DMS153 treated with DMSO at 0.1 percent for 48 hours (cell line): Measurements from ENCODE around the gene LRRC27.
A peak's percentile ranks its signal among the peaks of the same experiment; 100 is the strongest.

Experiments used
- DNase-seq: peaks from one replicate; lab custom pipeline; 2025; ENCODE audit not compliant: unreplicated experiment; lab: John Stamatoyannopoulos, UW

Gene LRRC27

GRCh38 chr10:132387764-132388210, 55.8 kb downstream of the LRRC27 start:
- DNase-seq, result no peak

- no peak for DNase-seq
These were observed 57.0 kb downstream of the LRRC27 start for GRCh38 chr10:132388891-132389432.

- DNase-seq, result no peak
These were observed 57.6 kb downstream of the LRRC27 start for GRCh38 chr10:132389433-132390169.

- no peak for DNase-seq
These were observed 58.4 kb downstream of the LRRC27 start for GRCh38 chr10:132390170-132390920.

GRCh38 chr10:132390921-132391675, 59.1 kb downstream of the LRRC27 start:
- DNase-seq, result no peak

GRCh38 chr10:132391676-132392020, 59.7 kb downstream of the LRRC27 start:
- no peak for DNase-seq

- no peak for DNase-seq
These were observed 60.3 kb downstream of the LRRC27 start for GRCh38 chr10:132392184-132392800.

- DNase-seq, result no peak
These were observed 61.1 kb downstream of the LRRC27 start for GRCh38 chr10:132392811-132393694.

GRCh38 chr10:132393695-132394181, 61.7 kb downstream of the LRRC27 start:
- DNase-seq, result no peak

- no peak for DNase-seq
These were observed 62.3 kb downstream of the LRRC27 start for GRCh38 chr10:132394201-132394811.

- DNase-seq, result no peak
These were observed 63.1 kb downstream of the LRRC27 start for GRCh38 chr10:132394936-132395703.

GRCh38 chr10:132395704-132396493, 63.9 kb downstream of the LRRC27 start:
- DNase-seq, result no peak

- DNase-seq, result peak; percentile 30
These were observed 64.6 kb downstream of the LRRC27 start for GRCh38 chr10:132396494-132397035.

GRCh38 chr10:132397036-132397541, 65.1 kb downstream of the LRRC27 start, which contains the start of gene PWWP2B:
TSS of gene PWWP2B (plus strand) at chr10:132397200. CDS start at chr10:132397227, 27 bp downstream.
- DNase-seq, result no peak

- DNase-seq, result no peak
These were observed 65.9 kb downstream of the LRRC27 start for GRCh38 chr10:132397671-132398565.

GRCh38 chr10:132398566-132398991, 66.6 kb downstream of the LRRC27 start:
- DNase-seq, result no peak
